Tracheal epithelial cell (primary cell): ENCODE results near the gene MMP28. TPM values are rescaled to one million over a fixed set of nuclear protein-coding genes. Genes with fewer than 3 reads are reported as not detected.

ENCODE experiments used
- total RNA-seq: library from RNA; depleted of rRNA; stranded (reverse); fragments of >200 nt; gene quantifications from 2 replicates; pipeline ENCODE4 v1.2.1, GENCODE V29; 2014

The MMP28 gene
- total RNA-seq: 37.8 and 132 TPM in 2 replicates

GRCh38 chr17:35795007-35795870, at the start of gene MMP28:
Gene MMP28 (minus strand): TSS chr17:35795641. CDS start chr17:35795377, 264 bp downstream.

DNA sequence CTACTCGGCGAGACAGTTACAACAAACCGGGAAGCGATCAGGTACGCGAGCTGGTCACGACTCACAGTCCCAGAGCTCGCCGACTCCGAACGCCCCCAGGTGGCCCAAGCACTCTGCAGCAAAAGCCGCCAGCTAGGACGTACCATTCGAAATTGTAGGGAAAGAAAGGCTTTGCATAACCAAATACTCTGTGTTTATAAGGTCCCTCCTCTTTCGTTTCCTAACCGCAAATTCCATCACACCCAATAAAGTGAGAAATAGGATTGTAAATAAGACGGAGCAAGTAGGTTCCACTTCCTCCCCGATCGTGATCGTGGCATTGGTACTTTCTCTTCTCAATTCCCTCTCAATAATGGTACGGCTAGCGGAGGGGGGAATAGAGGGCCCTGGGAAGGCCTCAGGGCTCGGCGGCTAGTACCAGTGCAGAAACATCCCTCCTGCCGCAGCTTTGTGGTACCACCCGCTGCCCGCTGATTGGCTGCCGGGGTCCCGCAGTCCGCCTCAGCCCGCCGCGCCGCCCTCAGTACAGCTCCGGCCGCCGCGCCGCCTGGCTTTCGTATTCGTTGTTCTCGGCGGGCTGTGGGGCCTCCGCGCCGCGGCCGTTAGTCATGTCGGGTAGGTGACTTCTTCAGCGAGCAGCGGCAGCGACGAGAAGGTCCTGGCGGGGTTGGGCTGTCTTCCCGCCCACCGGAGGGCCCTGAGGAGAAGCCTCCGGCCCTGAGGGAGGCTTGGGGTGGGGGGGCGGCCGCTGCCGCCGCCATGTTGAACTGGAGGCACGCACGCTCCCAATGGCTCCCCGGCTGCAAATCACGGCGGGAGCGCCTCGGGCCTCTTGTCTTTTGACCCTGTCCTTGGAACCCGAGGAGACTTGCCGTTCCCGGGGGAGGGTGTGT, 13.8 kb upstream of the MMP28 start, which contains the start of gene TAF15:
Gene TAF15 (plus strand): TSS at position 523 of the 893 bp plus-strand sequence. CDS start 86 bp downstream, at position 609.

GRCh38 chr17:35760587-35760986, 34.9 kb downstream of the MMP28 start, which contains the start of gene C17orf50:
Gene C17orf50 (plus strand): TSS chr17:35760887. CDS start chr17:35760942, 55 bp downstream.

DNA sequence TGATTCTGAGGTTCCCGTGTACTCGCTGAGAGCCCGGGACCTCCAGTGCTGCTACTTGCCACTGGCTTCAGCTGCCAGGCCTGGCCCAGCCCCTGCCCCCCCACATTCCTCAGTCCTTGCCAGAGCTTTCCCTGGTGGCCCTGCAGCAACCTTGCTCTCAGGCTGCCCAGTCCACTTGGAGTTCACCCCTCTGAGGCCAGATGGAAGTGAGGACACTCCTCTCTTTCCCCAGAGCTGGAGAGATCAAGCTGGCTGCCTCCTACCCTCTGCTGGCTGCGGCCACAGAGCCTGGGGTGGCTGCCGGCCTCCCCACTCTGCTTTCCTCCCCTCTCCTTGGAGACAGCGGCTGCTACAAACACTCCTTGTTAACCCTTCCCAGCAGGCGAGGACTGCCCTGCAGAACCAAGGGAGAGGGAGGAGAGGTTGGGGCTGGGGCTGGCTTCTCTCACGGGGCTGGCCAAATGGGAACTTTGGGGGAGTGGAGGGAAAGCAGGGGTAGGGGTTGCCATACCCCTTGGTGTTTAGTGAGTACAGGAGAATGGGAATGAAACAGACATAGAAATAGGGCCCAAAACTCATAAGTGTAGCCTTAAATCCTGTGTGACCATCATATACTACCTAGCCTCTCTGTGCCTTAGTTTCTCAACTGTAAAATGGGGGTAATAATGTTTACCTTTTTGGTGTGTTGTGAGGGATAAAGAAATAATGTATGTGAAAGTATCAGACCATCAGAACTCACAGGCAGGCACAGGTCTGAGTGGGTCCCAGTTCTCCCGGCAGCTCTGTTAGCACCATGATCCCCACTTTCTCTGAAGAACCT, 42.3 kb downstream of the MMP28 start, which contains the start of gene GAS2L2:
Gene GAS2L2 (minus strand): TSS at position 295 of the 820 bp plus-strand sequence. CDS start 389 bp downstream, outside the sequence.

DNA sequence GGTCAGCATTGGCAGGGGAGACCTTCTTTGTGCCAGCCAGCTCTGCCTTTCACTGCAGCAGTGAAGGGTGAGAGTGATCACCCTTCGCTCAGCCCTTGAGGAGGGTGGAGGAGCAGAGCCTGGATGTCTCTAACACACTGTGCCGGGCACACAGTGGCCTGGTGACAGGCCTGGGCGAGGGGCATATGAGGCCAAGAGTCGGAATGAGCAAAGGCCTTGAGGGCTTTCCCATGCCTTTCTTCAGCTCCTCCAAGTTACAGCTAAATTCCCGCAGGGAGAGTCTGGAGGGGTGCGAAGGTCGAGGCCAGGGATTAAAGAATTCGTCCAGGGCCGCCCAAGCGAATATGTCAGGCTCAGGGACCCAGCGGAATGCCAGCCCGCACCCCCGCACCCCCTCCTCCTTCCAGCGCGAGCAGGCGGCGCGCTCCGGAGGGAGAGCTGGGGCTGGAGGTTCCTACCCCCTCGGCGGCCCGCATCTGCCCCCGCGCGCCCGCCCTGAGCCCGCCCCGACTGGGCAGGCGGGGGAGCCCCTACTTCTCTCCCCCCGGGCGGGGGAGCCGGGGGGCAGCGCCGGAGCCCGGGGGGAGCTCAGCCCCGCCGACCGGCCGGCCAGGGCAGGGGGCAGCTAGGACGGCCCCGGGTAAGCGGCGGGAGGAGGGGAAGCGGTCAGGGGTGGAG, 64.1 kb downstream of the MMP28 start, which contains the start of gene RASL10B:
Gene RASL10B (plus strand): TSS at position 401 of the 678 bp plus-strand sequence. CDS start 3,546 bp downstream, outside the sequence.

Other genes with a start within 250 kb of the MMP28 start
- gene SLFN14, start 234.8 kb downstream of the MMP28 start, total RNA-seq: not detected in 2 replicates
- gene PEX12, start 217.1 kb downstream of the MMP28 start, total RNA-seq: 1.9 and 5.1 TPM in 2 replicates
- 44.3 and 58.3 TPM in 2 replicates for gene AP2B1, start 208.3 kb downstream of the MMP28 start, total RNA-seq
- gene RASL10B, start 64.0 kb downstream of the MMP28 start, total RNA-seq: 0.64 and 0.72 TPM in 2 replicates
- gene GAS2L2, start 42.4 kb downstream of the MMP28 start, total RNA-seq: 0.24 TPM in 1 of 2 replicates, not detected in the other
- gene C17orf50, start 34.8 kb downstream of the MMP28 start, total RNA-seq: not detected in 2 replicates
- gene TAF15, start 13.8 kb upstream of the MMP28 start, total RNA-seq: 36.9 and 45.8 TPM in 2 replicates
- gene HEATR9, start 73.2 kb upstream of the MMP28 start, total RNA-seq: not detected in 2 replicates
- 0.24 TPM in 1 of 2 replicates, not detected in the other for gene CCL5, start 84.7 kb upstream of the MMP28 start, total RNA-seq
- gene RDM1, start 135.1 kb upstream of the MMP28 start, total RNA-seq: 1.4 TPM in 1 of 2 replicates, not detected in the other
- not detected in 2 replicates for gene LYZL6, start 148.1 kb upstream of the MMP28 start, total RNA-seq
- gene CCL16, start 185.9 kb upstream of the MMP28 start, total RNA-seq: not detected in 2 replicates
- not detected in 2 replicates for gene CCL14, start 191.1 kb upstream of the MMP28 start, total RNA-seq
- gene CCL15, start 205.9 kb upstream of the MMP28 start, total RNA-seq: not detected in 2 replicates
- not detected in 2 replicates for gene CCL23, start 222.3 kb upstream of the MMP28 start, total RNA-seq